ENCODE data around the gene FAM210B.

DNA sequence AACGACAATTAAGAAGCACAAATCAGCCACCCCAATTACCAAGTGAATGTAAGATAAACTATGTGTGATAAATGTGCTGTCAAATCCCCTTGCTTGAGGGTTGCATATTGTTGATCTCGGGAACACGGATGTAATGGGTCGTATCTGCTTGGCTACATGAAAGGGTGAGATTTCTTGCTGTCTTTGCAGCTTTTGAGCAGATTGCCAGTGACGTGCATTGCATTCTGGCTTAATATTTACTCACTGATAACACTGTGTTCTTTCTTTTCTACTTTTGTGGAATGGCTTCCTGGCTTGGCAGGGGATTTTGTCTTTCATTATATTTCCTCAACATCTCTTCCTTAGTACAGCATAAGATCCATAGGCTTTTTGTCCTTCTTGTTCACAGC, 10.5 kb upstream of the FAM210B start:
- TF ChIP-seq, protein P1, sequence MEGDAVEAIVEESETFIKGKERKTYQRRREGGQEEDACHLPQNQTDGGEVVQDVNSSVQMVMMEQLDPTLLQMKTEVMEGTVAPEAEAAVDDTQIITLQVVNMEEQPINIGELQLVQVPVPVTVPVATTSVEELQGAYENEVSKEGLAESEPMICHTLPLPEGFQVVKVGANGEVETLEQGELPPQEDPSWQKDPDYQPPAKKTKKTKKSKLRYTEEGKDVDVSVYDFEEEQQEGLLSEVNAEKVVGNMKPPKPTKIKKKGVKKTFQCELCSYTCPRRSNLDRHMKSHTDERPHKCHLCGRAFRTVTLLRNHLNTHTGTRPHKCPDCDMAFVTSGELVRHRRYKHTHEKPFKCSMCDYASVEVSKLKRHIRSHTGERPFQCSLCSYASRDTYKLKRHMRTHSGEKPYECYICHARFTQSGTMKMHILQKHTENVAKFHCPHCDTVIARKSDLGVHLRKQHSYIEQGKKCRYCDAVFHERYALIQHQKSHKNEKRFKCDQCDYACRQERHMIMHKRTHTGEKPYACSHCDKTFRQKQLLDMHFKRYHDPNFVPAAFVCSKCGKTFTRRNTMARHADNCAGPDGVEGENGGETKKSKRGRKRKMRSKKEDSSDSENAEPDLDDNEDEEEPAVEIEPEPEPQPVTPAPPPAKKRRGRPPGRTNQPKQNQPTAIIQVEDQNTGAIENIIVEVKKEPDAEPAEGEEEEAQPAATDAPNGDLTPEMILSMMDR (IDR thresholded peaks at IDR 0.05), result no peak
- no peak for TF ChIP-seq POLR2A (IDR thresholded peaks at IDR 0.05)

Data from thyroid gland (tissue), 4 donors.